Mammary epithelial cell (primary cell): ENCODE measurements around the gene A2M.

Experiments used
- CTCF ChIP-seq, 2 donors: IDR thresholded peaks in 1 of 2; conservative IDR thresholded peaks in 1 of 2; 2 replicates each; pipeline ENCODE4 v1.5.1; 2011 to 2012; ENCODE audit warnings: inconsistent platforms in 2 of 2, low read length in 2 of 2, mild to moderate bottlenecking in 2 of 2, control low read depth in 1 of 2, low read depth in 1 of 2; ENCODE audit not compliant: insufficient read depth in 1 of 2; ENCODE audit errors: extremely low read depth in 1 of 2
- EZH2 ChIP-seq: IDR thresholded peaks from 2 replicates; pipeline ENCODE4 v1.6.1; 2012; ENCODE audit warnings: low read length, inconsistent platforms, borderline replicate concordance

GRCh38 chr12:9027161-9028059 is 88.3 kb downstream of the A2M start:
- no peak for TF ChIP-seq CTCF (conservative IDR thresholded peaks at IDR 0.05 in 1 of 2, IDR thresholded peaks at IDR 0.05 in 1 of 2; ENCODE audit: extremely low read depth in 1 of 2, insufficient read depth in 1 of 2, low read depth in 1 of 2, low read length in 2 of 2)
- TF ChIP-seq EZH2: no peak
